ENCODE data around the gene OR52N4.

Gene OR52N4

DNA sequence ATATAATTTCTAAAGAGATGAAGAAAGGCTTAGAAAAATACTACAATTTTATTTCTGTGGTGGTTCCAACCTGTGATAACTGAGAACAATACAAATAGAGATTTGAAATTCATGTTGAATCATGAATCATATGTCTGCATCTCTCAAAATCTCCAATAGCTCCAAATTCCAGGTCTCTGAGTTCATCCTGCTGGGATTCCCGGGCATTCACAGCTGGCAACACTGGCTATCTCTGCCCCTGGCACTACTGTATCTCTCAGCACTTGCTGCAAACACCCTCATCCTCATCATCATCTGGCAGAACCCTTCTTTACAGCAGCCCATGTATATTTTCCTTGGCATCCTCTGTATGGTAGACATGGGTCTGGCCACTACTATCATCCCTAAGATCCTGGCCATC is 17.6 kb upstream of the OR52N4 start, which contains the start of gene OR56B1:
TSS of gene OR56B1 (plus strand) at position 53 of the 400 bp plus-strand sequence. CDS start at position 122, 69 bp downstream.
- no peak within 1 kb of the TSS for H3K9ac ChIP-seq
- no peaks in the 10 kb centered on the region for H4K20me1 ChIP-seq (ENCODE audit: insufficient read depth)
- no peaks in the 10 kb centered on the region for H3K36me3 ChIP-seq (ENCODE audit: insufficient read depth)
- H3K27me3 ChIP-seq (ENCODE audit: insufficient read depth, low read depth) = no peaks in the 10 kb centered on the region
- no peak within 1 kb of the TSS for H3K27ac ChIP-seq
- TF ChIP-seq, protein P1, sequence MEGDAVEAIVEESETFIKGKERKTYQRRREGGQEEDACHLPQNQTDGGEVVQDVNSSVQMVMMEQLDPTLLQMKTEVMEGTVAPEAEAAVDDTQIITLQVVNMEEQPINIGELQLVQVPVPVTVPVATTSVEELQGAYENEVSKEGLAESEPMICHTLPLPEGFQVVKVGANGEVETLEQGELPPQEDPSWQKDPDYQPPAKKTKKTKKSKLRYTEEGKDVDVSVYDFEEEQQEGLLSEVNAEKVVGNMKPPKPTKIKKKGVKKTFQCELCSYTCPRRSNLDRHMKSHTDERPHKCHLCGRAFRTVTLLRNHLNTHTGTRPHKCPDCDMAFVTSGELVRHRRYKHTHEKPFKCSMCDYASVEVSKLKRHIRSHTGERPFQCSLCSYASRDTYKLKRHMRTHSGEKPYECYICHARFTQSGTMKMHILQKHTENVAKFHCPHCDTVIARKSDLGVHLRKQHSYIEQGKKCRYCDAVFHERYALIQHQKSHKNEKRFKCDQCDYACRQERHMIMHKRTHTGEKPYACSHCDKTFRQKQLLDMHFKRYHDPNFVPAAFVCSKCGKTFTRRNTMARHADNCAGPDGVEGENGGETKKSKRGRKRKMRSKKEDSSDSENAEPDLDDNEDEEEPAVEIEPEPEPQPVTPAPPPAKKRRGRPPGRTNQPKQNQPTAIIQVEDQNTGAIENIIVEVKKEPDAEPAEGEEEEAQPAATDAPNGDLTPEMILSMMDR (conservative IDR thresholded peaks at IDR 0.05; ENCODE audit: low read depth, low read length) = no peak
- no peak within 1 kb of the TSS for H3K4me3 ChIP-seq (IDR thresholded peaks at IDR 0.05; ENCODE audit: insufficient read depth, low read depth, low read length)
- H2AFZ ChIP-seq (ENCODE audit: low read depth) = no peak within 1 kb of the TSS
- H3K4me1 ChIP-seq (ENCODE audit: low read depth, poor library complexity, severe bottlenecking) = no peaks in the 10 kb centered on the region
- no peaks in the 10 kb centered on the region for H3K79me2 ChIP-seq (ENCODE audit: insufficient read depth, low read depth)
- no peak within 1 kb of the TSS for H3K4me2 ChIP-seq

DNA sequence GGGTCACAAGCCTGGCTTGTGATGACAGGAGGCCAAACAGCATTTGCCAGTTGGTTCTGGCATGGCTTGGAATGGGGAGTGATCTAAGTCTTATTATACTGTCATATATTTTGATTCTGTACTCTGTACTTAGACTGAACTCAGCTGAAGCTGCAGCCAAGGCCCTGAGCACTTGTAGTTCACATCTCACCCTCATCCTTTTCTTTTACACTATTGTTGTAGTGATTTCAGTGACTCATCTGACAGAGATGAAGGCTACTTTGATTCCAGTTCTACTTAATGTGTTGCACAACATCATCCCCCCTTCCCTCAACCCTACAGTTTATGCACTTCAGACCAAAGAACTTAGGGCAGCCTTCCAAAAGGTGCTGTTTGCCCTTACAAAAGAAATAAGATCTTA is 17.0 kb upstream of the OR52N4 start:
- Histone ChIP-seq H3K9ac (no peak overlapping the region), H4K20me1 (ENCODE audit: insufficient read depth) (no peaks in the 10 kb centered on the region), H3K4me2 (no peak overlapping the region), H3K27ac (no peak overlapping the region), H3K4me1 (ENCODE audit: low read depth, poor library complexity, severe bottlenecking) (no peaks in the 10 kb centered on the region), H3K36me3 (ENCODE audit: insufficient read depth) (no peaks in the 10 kb centered on the region), H2AFZ (ENCODE audit: low read depth) (no peak overlapping the region), H3K79me2 (ENCODE audit: insufficient read depth, low read depth) (no peaks in the 10 kb centered on the region), H3K27me3 (ENCODE audit: insufficient read depth, low read depth) (no peaks in the 10 kb centered on the region), H3K4me3 (IDR thresholded peaks at IDR 0.05; ENCODE audit: insufficient read depth, low read depth, low read length) (no peak overlapping the region)
- TF ChIP-seq, protein P1 (conservative IDR thresholded peaks at IDR 0.05; ENCODE audit: low read depth, low read length) = no peak

DNA sequence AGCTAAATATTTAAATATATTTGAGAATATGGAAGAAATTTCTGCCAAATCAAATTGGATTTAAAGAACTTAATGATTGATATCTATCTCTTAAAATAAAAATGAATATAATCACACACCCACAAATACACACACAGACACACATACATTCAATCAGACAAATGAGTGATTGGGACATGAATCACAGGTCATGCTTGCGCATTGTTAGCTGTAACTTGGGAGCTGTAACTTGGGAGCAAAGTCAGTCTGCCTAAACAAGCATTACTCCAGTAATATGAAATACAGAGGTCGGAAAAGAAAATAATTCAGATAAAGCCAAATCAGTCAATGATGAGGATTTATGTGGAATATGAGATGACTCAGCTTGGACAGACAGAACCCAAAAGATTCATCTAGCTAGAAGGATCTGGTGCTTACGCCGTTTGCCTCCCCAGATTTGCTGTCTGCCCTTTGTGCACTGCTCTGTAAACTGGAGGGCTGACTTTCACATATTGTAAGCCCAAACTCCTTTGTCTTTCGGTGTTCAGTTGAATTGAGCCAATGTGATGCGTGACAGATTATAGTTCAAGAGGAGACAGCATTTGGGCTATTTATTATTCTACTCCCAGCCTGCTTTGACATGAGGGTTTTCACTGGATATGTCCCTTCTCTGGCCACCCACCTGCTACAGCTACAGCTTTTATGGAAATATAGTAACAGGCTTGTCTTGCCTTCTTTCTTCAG is 16.2 kb upstream of the OR52N4 start:
- Histone ChIP-seq H3K9ac (no peak overlapping the region), H3K4me3 (IDR thresholded peaks at IDR 0.05; ENCODE audit: insufficient read depth, low read depth, low read length) (no peak overlapping the region), H2AFZ (ENCODE audit: low read depth) (no peak overlapping the region), H3K27ac (no peak overlapping the region), H3K36me3 (ENCODE audit: insufficient read depth) (no peaks in the 10 kb centered on the region), H4K20me1 (ENCODE audit: insufficient read depth) (no peaks in the 10 kb centered on the region), H3K4me2 (no peak overlapping the region), H3K79me2 (ENCODE audit: insufficient read depth, low read depth) (no peaks in the 10 kb centered on the region), H3K4me1 (ENCODE audit: low read depth, poor library complexity, severe bottlenecking) (no peaks in the 10 kb centered on the region), H3K27me3 (ENCODE audit: insufficient read depth, low read depth) (no peaks in the 10 kb centered on the region)
- TF ChIP-seq, protein P1 (conservative IDR thresholded peaks at IDR 0.05; ENCODE audit: low read depth, low read length) = no peak

DNA sequence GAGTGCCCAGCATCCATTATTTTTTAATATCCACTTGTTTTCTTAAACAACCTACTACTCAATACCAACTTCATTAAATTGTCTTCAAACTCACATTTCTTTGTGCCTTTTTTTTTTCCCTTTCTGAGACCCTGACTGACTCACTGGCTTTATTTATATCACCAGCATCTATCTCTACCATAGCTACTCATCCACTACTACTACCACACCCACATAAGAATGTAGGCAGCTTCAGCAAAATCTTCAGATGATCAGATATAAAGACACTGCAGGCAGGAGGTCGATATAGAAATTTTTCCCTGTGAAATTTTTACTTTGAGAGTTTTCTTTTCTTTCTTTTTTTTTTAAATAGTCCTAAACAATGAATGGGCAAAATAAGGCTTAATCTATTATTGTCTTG is 15.6 kb upstream of the OR52N4 start:
- no peaks in the 10 kb centered on the region for H3K36me3 ChIP-seq (ENCODE audit: insufficient read depth)
- no peak overlapping the region for H3K4me3 ChIP-seq (IDR thresholded peaks at IDR 0.05; ENCODE audit: insufficient read depth, low read depth, low read length)
- no peak overlapping the region for H3K4me2 ChIP-seq
- TF ChIP-seq, protein P1 (conservative IDR thresholded peaks at IDR 0.05; ENCODE audit: low read depth, low read length) = no peak
- H3K27me3 ChIP-seq (ENCODE audit: insufficient read depth, low read depth) = no peaks in the 10 kb centered on the region
- H2AFZ ChIP-seq (ENCODE audit: low read depth) = no peak overlapping the region
- H3K79me2 ChIP-seq (ENCODE audit: insufficient read depth, low read depth) = no peaks in the 10 kb centered on the region
- no peak overlapping the region for H3K27ac ChIP-seq
- no peak overlapping the region for H3K9ac ChIP-seq
- H4K20me1 ChIP-seq (ENCODE audit: insufficient read depth) = no peaks in the 10 kb centered on the region
- H3K4me1 ChIP-seq (ENCODE audit: low read depth, poor library complexity, severe bottlenecking) = no peaks in the 10 kb centered on the region
